Breast epithelium (tissue), 3 donors: ENCODE data around the gene PTTG1IP.

ENCODE experiments used
- POLR2A ChIP-seq: fragments of 450-650 bp; IDR thresholded peaks from one replicate; pipeline ENCODE4 v1.6.1; 2016; ENCODE audit warnings: antibody characterized with exemption, mild to moderate bottlenecking, moderate library complexity
- TF ChIP-seq, protein P1 (sequence below), 3 donors: fragments of 450-650 bp; IDR thresholded peaks; one replicate each; pipeline ENCODE4 v1.5.1; 2016 to 2017; ENCODE audit warnings: antibody characterized with exemption in 3 of 3, mild to moderate bottlenecking in 3 of 3, moderate library complexity in 3 of 3

DNA sequence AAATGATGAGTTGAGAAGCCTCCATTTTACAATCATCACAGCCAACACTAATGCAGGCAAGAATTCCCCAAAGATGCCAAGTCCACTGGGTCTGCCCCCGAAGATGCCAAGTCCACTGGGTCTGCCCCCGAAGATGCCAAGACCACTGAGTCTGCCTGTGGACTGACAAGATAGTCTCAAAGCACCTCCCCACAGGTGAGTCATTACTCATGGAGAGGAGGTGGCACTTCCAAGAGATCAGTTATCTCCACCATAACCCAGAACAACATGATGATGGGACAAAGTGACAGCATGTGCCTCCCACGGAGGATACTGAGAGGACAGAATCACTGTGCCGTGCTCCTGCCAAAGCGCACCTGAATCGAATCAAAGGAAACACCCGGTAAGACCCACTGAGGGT, 4.8 kb downstream of the PTTG1IP start:
- TF ChIP-seq, protein P1, sequence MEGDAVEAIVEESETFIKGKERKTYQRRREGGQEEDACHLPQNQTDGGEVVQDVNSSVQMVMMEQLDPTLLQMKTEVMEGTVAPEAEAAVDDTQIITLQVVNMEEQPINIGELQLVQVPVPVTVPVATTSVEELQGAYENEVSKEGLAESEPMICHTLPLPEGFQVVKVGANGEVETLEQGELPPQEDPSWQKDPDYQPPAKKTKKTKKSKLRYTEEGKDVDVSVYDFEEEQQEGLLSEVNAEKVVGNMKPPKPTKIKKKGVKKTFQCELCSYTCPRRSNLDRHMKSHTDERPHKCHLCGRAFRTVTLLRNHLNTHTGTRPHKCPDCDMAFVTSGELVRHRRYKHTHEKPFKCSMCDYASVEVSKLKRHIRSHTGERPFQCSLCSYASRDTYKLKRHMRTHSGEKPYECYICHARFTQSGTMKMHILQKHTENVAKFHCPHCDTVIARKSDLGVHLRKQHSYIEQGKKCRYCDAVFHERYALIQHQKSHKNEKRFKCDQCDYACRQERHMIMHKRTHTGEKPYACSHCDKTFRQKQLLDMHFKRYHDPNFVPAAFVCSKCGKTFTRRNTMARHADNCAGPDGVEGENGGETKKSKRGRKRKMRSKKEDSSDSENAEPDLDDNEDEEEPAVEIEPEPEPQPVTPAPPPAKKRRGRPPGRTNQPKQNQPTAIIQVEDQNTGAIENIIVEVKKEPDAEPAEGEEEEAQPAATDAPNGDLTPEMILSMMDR (IDR thresholded peaks at IDR 0.05), result no peak
- TF ChIP-seq POLR2A, result no peak
